Mammary epithelial cell (primary cell): ENCODE measurements around the gene CELF4.

Source experiments
- EZH2 ChIP-seq: IDR thresholded peaks from 2 replicates; pipeline ENCODE4 v1.6.1; 2012; ENCODE audit warnings: low read length, inconsistent platforms, borderline replicate concordance
- TF ChIP-seq, protein P1 (sequence below), 2 donors: IDR thresholded peaks in 1 of 2; conservative IDR thresholded peaks in 1 of 2; 2 replicates each; pipeline ENCODE4 v1.5.1; 2011 to 2012; ENCODE audit warnings: inconsistent platforms in 2 of 2, low read length in 2 of 2, mild to moderate bottlenecking in 2 of 2, control low read depth in 1 of 2, low read depth in 1 of 2; ENCODE audit not compliant: insufficient read depth in 1 of 2; ENCODE audit errors: extremely low read depth in 1 of 2

DNA sequence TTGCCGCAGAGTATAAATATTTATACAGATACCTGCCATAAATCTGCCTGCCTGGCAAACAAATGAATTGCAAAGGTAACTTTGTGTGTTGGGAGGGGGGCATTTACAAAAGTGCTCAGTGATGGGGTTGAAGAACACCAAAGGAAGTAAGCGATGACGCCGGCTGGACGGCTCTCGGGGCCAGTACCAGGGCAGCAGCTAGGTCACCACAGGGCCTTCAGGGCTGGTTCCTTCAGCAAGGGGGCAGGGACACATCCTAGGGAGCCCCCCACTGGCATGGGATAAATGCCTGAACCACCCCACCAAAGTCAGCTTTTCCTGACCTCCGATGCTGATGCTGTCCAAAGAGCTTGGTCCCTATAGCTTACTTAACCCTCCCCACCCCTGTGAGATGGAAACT, 190.4 kb downstream of the CELF4 start:
- TF ChIP-seq, protein P1, sequence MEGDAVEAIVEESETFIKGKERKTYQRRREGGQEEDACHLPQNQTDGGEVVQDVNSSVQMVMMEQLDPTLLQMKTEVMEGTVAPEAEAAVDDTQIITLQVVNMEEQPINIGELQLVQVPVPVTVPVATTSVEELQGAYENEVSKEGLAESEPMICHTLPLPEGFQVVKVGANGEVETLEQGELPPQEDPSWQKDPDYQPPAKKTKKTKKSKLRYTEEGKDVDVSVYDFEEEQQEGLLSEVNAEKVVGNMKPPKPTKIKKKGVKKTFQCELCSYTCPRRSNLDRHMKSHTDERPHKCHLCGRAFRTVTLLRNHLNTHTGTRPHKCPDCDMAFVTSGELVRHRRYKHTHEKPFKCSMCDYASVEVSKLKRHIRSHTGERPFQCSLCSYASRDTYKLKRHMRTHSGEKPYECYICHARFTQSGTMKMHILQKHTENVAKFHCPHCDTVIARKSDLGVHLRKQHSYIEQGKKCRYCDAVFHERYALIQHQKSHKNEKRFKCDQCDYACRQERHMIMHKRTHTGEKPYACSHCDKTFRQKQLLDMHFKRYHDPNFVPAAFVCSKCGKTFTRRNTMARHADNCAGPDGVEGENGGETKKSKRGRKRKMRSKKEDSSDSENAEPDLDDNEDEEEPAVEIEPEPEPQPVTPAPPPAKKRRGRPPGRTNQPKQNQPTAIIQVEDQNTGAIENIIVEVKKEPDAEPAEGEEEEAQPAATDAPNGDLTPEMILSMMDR (conservative IDR thresholded peaks at IDR 0.05 in 1 of 2, IDR thresholded peaks at IDR 0.05 in 1 of 2; ENCODE audit: extremely low read depth in 1 of 2, insufficient read depth in 1 of 2, low read depth in 1 of 2, low read length in 2 of 2), result no peak
- no peak for TF ChIP-seq EZH2
